ENCODE measurements around the gene AGRN.

GRCh38 chr1:981491-981954, 38.4 kb upstream of the AGRN start:
- TF ChIP-seq POLR2A (IDR thresholded peaks at IDR 0.05; ENCODE audit: extremely low read depth, insufficient read length) (no peak), MAX (IDR thresholded peaks at IDR 0.05; ENCODE audit: low read depth, low read length) (no peak)
- TF ChIP-seq, protein P1, sequence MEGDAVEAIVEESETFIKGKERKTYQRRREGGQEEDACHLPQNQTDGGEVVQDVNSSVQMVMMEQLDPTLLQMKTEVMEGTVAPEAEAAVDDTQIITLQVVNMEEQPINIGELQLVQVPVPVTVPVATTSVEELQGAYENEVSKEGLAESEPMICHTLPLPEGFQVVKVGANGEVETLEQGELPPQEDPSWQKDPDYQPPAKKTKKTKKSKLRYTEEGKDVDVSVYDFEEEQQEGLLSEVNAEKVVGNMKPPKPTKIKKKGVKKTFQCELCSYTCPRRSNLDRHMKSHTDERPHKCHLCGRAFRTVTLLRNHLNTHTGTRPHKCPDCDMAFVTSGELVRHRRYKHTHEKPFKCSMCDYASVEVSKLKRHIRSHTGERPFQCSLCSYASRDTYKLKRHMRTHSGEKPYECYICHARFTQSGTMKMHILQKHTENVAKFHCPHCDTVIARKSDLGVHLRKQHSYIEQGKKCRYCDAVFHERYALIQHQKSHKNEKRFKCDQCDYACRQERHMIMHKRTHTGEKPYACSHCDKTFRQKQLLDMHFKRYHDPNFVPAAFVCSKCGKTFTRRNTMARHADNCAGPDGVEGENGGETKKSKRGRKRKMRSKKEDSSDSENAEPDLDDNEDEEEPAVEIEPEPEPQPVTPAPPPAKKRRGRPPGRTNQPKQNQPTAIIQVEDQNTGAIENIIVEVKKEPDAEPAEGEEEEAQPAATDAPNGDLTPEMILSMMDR (IDR thresholded peaks at IDR 0.05; ENCODE audit: low read depth, low read length) = no peak
